Endothelial cell of umbilical vein (primary cell): ENCODE data around the gene TTYH3.

Experiments
- EZH2 ChIP-seq: IDR thresholded peaks from 2 replicates; pipeline ENCODE4 v1.6.1; 2012; ENCODE audit warnings: borderline replicate concordance, low read depth, mild to moderate bottlenecking, moderate library complexity, low read length, inconsistent platforms; ENCODE audit not compliant: severe bottlenecking
- FOS ChIP-seq: IDR thresholded peaks from 2 replicates; pipeline ENCODE4 v1.6.1; 2011; ENCODE audit warnings: mild to moderate bottlenecking, low read length, moderate library complexity, borderline replicate concordance; ENCODE audit not compliant: insufficient read depth
- GATA2 ChIP-seq: IDR thresholded peaks from 2 replicates; pipeline ENCODE4 v1.7.0; 2011; ENCODE audit warnings: low read depth, mild to moderate bottlenecking, moderate library complexity, mixed read lengths, low read length; ENCODE audit not compliant: insufficient read length, insufficient read depth
- JUN ChIP-seq: IDR thresholded peaks from 2 replicates; pipeline ENCODE4 v1.6.1; 2011; ENCODE audit warnings: borderline replicate concordance, low read depth; ENCODE audit not compliant: insufficient read length, insufficient read depth
- MYC ChIP-seq: IDR thresholded peaks from one replicate; pipeline ENCODE4 v1.6.1; 2011; ENCODE audit warnings: mild to moderate bottlenecking, low read depth, low read length
- POLR2A ChIP-seq: IDR thresholded peaks from 2 replicates; pipeline ENCODE4 v1.6.1; 2012; ENCODE audit warnings: low read depth, mild to moderate bottlenecking, control low read depth, low read length
- POLR2AphosphoS5 ChIP-seq: IDR thresholded peaks from 2 replicates; pipeline ENCODE4 v1.6.1; 2012; ENCODE audit warnings: low read depth, mild to moderate bottlenecking, control low read depth, low read length, moderate library complexity; ENCODE audit not compliant: insufficient read depth
- TF ChIP-seq, protein P1 (sequence below), 2 donors: IDR thresholded peaks; 1 replicate in 1 of 2; 2 replicates in 1 of 2; pipeline ENCODE4 v1.5.1; 2011; ENCODE audit warnings: low read length in 2 of 2, mild to moderate bottlenecking in 2 of 2, moderate library complexity in 2 of 2, control low read depth in 1 of 2, inconsistent platforms in 1 of 2, low read depth in 1 of 2; ENCODE audit not compliant: insufficient read depth in 1 of 2; ENCODE audit errors: extremely low read depth in 1 of 2
- TF ChIP-seq, protein P2 (sequence below): IDR thresholded peaks from 2 replicates; pipeline ENCODE4 v1.6.1; 2011; ENCODE audit not compliant: insufficient read depth, insufficient read length

DNA sequence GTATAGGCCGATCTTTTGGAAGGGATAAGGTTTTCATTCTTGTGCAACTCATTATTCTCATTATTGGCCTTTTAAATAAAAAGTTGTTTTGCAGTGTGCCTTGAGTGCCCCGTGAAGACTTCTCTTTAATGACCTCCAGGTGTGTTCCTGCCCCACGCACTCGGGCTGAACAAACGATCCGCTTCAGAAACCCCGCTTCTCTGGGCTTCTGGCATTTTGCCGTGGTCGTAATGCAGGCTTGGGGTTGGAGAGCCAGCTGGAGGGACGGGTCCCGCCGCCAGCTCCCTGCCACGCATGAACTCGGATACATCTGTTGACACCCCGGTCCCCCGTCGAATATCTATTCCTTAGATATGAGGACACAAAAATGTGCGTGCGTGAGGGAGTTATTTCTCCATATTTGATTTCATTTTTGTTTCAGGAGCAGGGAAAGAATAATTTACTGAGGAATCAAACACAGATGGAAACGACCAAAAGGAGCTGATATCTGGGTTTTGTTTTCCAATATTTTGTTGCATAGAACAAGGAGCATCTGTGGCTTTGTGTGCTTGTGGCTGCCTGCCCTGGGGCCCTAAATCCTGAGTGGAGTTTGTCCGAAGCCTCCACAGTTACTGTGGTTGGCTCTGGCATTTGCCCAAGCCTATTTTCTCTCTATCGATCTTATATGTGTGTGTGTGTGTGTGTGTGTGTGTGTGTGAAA is 17.0 kb upstream of the TTYH3 start:
- TF ChIP-seq JUN (no peak), POLR2AphosphoS5 (no peak), MYC (no peak), POLR2A (no peak), EZH2 (no peak), FOS (no peak), GATA2 (no peak)
- TF ChIP-seq, protein P1, sequence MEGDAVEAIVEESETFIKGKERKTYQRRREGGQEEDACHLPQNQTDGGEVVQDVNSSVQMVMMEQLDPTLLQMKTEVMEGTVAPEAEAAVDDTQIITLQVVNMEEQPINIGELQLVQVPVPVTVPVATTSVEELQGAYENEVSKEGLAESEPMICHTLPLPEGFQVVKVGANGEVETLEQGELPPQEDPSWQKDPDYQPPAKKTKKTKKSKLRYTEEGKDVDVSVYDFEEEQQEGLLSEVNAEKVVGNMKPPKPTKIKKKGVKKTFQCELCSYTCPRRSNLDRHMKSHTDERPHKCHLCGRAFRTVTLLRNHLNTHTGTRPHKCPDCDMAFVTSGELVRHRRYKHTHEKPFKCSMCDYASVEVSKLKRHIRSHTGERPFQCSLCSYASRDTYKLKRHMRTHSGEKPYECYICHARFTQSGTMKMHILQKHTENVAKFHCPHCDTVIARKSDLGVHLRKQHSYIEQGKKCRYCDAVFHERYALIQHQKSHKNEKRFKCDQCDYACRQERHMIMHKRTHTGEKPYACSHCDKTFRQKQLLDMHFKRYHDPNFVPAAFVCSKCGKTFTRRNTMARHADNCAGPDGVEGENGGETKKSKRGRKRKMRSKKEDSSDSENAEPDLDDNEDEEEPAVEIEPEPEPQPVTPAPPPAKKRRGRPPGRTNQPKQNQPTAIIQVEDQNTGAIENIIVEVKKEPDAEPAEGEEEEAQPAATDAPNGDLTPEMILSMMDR (IDR thresholded peaks at IDR 0.05; ENCODE audit: extremely low read depth in 1 of 2, insufficient read depth in 1 of 2, low read depth in 1 of 2, low read length in 2 of 2): no peak
- TF ChIP-seq, protein P2, sequence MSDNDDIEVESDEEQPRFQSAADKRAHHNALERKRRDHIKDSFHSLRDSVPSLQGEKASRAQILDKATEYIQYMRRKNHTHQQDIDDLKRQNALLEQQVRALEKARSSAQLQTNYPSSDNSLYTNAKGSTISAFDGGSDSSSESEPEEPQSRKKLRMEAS: no peak
